Stomach (tissue), 4 donors: ENCODE measurements around the gene MAP3K3.

Source experiments
- POLR2A ChIP-seq, 4 donors: fragments of 450-650 bp; IDR thresholded peaks; one replicate each; pipeline ENCODE4 v1.6.1; 2016; ENCODE audit warnings: antibody characterized with exemption in 4 of 4, control low read depth in 2 of 4, mild to moderate bottlenecking in 1 of 4, moderate library complexity in 1 of 4
- POLR2AphosphoS5 ChIP-seq, 3 donors: sonication (generic); formaldehyde crosslinking; IDR thresholded peaks; one replicate each; pipeline ENCODE4 v1.6.1; 2016; ENCODE audit warnings: antibody characterized with exemption in 3 of 3
- TF ChIP-seq, protein P1 (sequence below), 7 experiments: fragments of 450-650 bp in 4 of 7; fragments of 200-600 bp in 3 of 7; sonication (generic) in 3 of 7; IDR thresholded peaks; one replicate each; pipeline ENCODE4 v1.5.1; 2016 to 2019; ENCODE audit warnings: antibody characterized with exemption in 7 of 7, control low read depth in 2 of 7, mild to moderate bottlenecking in 1 of 7

DNA sequence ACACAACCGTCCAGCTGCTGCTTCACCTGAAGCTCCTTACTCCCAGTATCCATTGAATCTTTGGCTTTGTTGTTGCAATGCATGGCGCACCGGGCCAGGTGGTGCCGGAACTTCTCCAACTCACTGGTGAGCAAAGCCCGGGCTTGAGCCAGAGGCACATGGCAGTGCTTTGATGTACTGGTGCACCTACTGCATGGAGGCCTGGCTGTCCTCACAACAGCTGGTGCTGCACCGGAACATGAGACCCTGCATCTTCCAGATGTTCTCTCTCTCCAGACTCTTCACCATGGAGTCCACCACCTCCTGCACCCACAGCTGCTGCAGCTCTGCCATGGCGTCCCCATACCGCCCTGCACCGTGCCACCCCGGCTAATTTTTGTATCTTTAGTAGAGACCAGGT is 11.4 kb upstream of the MAP3K3 start:
- TF ChIP-seq, protein P1, sequence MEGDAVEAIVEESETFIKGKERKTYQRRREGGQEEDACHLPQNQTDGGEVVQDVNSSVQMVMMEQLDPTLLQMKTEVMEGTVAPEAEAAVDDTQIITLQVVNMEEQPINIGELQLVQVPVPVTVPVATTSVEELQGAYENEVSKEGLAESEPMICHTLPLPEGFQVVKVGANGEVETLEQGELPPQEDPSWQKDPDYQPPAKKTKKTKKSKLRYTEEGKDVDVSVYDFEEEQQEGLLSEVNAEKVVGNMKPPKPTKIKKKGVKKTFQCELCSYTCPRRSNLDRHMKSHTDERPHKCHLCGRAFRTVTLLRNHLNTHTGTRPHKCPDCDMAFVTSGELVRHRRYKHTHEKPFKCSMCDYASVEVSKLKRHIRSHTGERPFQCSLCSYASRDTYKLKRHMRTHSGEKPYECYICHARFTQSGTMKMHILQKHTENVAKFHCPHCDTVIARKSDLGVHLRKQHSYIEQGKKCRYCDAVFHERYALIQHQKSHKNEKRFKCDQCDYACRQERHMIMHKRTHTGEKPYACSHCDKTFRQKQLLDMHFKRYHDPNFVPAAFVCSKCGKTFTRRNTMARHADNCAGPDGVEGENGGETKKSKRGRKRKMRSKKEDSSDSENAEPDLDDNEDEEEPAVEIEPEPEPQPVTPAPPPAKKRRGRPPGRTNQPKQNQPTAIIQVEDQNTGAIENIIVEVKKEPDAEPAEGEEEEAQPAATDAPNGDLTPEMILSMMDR (IDR thresholded peaks at IDR 0.05) = no peak
- no peak for TF ChIP-seq POLR2AphosphoS5 (IDR thresholded peaks at IDR 0.05)
- TF ChIP-seq POLR2A (IDR thresholded peaks at IDR 0.05) = no peak
